ENCODE results near the gene CFLAR. TPM values are rescaled to one million over a fixed set of nuclear protein-coding genes. Genes with fewer than 3 reads are reported as not detected.

The CFLAR gene
- total and polyA plus RNA-seq, 9 of the 15 experiments (the other 6 are each of a cell fraction or from before 2014, with no cell fraction given) = 27.5 to 102 (median 54.0) TPM

GRCh38 chr2:201130524-201131186 lies 14.7 kb downstream of the CFLAR start (continued):
- TF ChIP-seq MAX (CRISPR knock-in tag; IDR thresholded peaks at IDR 0.05) (no peak), MCM3 (IDR thresholded peaks at IDR 0.05) (no peak), CCAR2 (IDR thresholded peaks at IDR 0.05; ENCODE audit: low read depth, low read length) (no peak), NR1H2 (CRISPR knock-in tag; IDR thresholded peaks at IDR 0.05) (no peak), ZBTB7A (IDR thresholded peaks at IDR 0.05; ENCODE audit: borderline replicate concordance, control insufficient read depth, low read depth, low read length) (no peak), EP300 (IDR thresholded peaks at IDR 0.05; ENCODE audit: low read length) (peak; percentile 67; the same call in 1 of the 2 replicates), NR2F6 (CRISPR knock-in tag; IDR thresholded peaks at IDR 0.05) (no peak), SAFB (IDR thresholded peaks at IDR 0.05; ENCODE audit: borderline replicate concordance, low read depth, low read length) (no peak), ZNF707 (CRISPR knock-in tag; conservative IDR thresholded peaks at IDR 0.05) (no peak), ZC3H4 (CRISPR knock-in tag; IDR thresholded peaks at IDR 0.05; ENCODE audit: borderline replicate concordance) (no peak), FOXP4 (CRISPR knock-in tag; IDR thresholded peaks at IDR 0.05; ENCODE audit: borderline replicate concordance) (no peak), THAP7 (CRISPR knock-in tag; IDR thresholded peaks at IDR 0.05) (no peak), ZBTB2 (IDR thresholded peaks at IDR 0.05) (no peak), FIP1L1 (IDR thresholded peaks at IDR 0.05; ENCODE audit: low read depth, low read length, poor library complexity, severe bottlenecking) (no peak), SREBF2 (CRISPR knock-in tag; IDR thresholded peaks at IDR 0.05) (no peak), RBBP5 (IDR thresholded peaks at IDR 0.05; ENCODE audit: borderline replicate concordance, insufficient read depth, low read length, poor library complexity, severe bottlenecking) (no peak), RNF219 (CRISPR knock-in tag; IDR thresholded peaks at IDR 0.05) (no peak)
- TF ChIP-seq, protein P1, sequence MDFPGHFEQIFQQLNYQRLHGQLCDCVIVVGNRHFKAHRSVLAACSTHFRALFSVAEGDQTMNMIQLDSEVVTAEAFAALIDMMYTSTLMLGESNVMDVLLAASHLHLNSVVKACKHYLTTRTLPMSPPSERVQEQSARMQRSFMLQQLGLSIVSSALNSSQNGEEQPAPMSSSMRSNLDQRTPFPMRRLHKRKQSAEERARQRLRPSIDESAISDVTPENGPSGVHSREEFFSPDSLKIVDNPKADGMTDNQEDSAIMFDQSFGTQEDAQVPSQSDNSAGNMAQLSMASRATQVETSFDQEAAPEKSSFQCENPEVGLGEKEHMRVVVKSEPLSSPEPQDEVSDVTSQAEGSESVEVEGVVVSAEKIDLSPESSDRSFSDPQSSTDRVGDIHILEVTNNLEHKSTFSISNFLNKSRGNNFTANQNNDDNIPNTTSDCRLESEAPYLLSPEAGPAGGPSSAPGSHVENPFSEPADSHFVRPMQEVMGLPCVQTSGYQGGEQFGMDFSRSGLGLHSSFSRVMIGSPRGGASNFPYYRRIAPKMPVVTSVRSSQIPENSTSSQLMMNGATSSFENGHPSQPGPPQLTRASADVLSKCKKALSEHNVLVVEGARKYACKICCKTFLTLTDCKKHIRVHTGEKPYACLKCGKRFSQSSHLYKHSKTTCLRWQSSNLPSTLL (IDR thresholded peaks at IDR 0.05) = no peak

Measured in K562 (cell line).